NCI-H1436 treated with DMSO at 0.1 percent for 48 hours (cell line): ENCODE results near the gene C1QL1.

Experiments used
- DNase-seq: peaks from one replicate; lab custom pipeline; 2025; lab: John Stamatoyannopoulos, UW

Gene C1QL1

GRCh38 chr17:44989552-44990138 lies 21.5 kb upstream of the C1QL1 start:
- no peak for DNase-seq

GRCh38 chr17:44988044-44988942 lies 20.2 kb upstream of the C1QL1 start:
- no peak for DNase-seq

DNA sequence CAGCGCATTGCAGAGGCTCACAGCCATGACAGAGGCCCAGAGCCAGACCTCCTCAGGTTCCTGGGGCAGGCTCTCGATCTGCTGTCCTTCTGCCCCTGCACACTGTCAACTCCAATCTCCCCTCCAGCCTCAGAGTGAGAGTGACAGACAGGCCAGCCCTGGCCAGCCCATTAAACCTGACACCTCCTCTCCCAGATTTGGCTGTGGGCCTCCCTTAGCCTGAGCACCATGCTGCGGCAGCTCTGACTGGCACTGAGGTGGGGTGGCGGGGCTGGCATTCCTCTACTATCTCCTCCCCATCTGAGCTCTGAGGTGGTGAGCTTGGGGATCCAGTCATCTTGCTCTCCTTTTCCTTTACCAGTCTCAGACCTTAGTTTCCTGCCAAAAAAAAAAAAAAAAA lies 15.5 kb upstream of the C1QL1 start:
- no peak for DNase-seq

GRCh38 chr17:44982113-44982702 lies 14.1 kb upstream of the C1QL1 start:
- no peak for DNase-seq

DNA sequence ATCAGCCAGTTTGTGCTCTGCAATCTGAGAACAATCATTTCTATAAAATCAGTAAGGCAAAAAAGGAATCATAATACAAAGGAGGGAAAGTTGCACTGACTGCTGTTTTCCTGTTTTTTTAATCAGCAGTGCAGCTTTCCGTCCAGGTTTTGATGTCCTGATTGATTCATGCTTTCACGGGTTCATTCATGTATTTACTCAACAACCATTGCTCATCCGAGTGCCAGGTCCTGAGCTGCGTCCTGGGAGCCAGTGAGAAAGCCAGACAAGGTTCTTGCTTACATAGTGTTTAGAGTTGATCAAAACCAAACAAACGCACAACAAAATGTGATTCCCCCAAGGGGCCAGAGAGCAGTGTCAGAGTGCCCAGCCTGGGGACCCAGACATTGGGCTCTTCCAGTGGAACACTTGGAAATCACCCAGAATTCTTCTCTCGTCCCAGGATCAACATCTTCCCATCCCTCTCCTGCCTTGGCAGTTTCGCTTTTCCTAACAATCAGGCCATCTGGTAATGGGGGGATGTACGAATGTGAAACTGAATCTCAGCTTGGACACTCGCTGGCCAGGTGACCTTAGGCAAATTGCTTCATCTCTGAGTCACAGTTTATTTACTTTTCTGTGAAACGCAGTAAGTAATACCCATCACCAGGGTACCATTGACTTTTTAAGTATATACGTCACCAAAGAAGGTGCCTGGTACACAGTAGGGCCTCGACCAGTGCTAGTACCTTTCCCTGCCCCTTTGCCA lies 13.3 kb upstream of the C1QL1 start:
- no peak for DNase-seq

- DNase-seq: no peak
Measured at GRCh38 chr17:44979426-44979995, 11.4 kb upstream of the C1QL1 start.

GRCh38 chr17:44978807-44979206 lies 10.7 kb upstream of the C1QL1 start:
- DNase-seq: no peak

DNA sequence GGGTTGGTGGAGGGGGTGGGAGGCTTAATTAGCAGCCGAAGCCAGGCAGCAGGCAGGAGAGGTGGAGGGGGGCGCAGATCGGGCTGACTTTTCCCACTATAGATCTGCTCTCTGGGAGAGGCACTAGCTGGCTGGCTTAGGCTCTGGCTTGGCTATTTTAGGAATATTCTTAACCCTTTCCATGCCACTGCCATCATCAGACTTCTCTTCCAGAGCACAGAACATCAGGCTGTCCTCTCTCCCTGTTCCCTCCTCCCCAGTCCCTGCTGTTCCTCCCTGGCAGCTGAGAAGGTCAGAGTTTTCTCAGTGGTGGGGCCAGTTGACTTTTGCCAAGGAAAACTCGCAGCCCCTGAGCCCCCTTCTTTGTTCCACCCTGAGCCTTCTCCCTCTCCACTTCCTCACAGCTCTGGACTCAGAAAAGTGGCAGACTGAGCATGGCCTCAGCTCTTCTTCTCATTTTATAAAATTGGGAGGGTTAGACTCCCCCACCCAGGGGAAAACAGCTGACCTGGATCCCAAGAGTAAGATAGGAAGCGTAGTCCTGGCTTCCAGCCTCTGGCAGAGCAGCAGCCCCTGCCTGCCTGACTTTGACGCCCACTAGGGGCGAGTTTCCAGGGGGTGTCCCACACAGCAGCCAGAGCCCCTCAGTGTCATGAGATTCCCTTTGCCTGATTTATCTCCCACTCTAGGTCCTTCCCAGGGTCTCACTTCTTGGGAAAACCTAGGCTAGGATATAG lies 9.9 kb upstream of the C1QL1 start:
- no peak for DNase-seq

- no peak for DNase-seq
Measured at GRCh38 chr17:44977065-44977464, 9.0 kb upstream of the C1QL1 start.

DNA sequence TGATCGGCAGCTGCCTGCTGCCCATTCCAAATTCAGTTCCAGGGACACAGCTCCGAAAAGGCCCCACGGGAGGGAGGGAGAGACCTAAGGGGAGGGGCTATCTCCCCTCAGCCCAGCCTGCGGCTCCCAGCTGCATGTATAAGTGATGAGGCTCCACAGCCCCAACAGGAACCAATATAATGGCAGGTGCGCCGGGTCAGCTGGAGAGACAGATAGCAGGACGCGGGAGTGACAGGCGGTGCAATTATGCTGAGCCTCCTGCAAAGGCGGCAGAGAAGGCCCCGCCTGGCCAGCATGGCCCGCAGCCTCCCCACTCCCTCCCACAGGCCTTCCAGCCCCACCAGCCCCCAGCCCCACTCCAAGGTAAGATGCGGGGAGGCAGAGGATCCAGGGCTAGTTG lies 8.1 kb upstream of the C1QL1 start:
- DNase-seq: no peak

- DNase-seq: no peak
Measured at GRCh38 chr17:44972953-44973352, 4.8 kb upstream of the C1QL1 start.

DNA sequence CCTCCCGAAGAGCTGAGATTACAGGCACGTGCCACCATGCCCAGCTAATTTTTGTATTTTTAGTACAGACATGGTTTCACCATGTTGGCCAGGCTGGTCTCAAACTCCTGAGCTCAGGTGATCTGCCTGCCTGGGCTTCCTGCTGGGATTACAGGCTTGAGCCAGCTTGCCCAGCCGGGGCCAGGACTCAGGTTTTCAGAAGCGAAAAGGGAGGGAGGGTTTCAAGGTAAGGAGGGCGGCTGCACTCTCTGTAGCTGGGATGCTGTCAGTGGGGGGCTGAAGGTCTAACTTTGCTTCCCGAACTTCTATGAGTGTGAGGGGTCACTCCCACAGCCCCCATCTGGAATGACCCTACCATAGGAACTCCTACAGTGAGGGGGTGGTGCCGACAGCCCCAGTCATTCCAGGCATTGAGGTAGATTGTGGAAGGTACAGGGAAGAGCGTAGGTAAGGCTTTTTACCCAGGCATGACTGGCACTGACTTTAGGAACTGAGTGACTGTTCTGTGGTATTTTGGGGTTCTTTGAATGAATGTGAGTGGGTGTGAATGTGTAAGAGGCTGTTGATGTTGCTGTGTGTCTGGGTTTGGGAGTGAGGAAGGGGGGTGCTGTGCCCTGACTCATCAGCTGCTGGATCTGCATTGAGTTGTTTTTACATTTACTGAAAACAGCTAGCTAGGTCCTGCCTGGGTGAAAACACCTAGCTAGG lies 3.8 kb upstream of the C1QL1 start:
- no peak for DNase-seq

- DNase-seq: no peak
Measured at GRCh38 chr17:44970136-44970741, 2.1 kb upstream of the C1QL1 start.

DNA sequence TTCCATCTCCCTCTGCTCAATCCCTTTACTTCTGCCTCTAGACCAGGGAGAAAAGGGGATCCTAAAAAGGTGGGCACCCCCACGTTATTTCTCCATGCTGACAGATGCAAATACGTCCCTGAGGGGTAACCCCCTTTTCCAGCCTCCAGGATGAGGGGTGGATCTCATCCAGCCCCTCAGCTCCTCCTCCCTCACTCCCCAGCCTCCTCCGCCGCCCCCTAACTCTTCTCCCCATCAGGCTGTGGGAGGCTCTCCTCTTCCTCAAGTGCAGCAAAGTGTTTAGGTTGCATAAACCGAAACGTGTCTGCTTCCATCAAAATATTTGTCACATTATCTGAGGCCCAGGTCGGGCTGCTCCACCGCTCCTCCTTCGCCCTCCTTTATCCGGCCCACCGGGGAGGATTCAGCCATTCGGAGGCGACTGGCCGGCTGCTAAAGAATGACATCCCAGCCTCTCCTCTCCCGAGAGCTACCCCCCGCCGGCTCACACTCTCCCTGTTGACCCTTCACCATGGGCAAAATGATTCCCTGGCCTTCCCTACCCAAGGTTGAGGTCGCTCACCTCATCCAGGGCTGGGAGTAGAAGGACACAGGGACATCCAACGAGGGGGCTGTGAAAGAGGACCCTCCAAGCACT lies 1.2 kb upstream of the C1QL1 start:
- DNase-seq: no peak

DNA sequence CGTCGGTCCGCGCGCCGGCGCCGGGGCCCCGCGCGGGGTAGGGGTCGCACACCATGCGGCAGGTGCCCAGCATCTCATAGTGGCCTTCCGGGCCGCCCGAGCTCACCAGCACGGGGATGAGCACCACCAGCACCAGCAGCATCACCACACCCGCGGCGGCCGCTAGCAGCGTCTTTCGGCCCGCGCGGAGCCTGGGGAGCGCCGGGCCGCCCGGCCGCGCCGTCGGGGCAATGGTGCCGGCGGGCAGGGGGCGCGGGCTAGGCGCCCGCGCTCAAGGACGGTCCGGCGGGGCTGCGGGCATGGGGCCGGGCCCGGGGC lies 237 bp downstream of the C1QL1 start:
- DNase-seq: no peak

- no peak for DNase-seq
Measured at GRCh38 chr17:44967026-44967906, 837 bp downstream of the C1QL1 start.

DNA sequence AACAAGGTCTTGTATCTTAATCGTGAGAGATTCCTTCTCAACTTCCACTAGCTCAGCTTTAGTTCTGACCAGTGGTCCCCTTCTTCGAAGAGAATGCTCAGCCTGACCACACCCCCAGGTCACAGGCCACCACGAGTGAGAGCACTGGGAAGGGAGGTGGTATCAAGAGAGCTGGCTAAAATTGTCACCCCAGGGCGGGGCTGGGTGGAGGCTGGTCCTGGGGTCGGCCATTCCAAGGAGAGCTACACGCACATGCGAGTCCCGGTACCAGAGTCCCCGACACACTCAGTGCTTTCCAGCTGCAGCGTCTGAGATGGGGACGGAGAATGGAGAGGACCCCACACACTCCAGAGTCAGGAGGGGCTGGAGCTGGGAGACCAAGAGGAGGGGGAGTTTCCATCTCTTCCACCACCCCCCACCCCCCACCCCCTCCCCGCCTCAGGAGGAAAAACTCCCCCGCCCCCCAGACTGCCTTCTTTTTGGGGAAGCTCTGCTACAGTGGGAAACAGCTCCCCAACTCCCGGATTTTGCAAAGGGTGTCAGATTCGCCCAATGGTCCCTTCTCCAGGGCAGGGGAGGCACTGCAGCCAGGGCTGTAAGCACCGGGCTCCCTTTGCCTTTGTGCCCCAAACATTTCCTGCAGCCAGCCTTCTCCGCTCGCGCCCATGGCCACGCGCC lies 1.6 kb downstream of the C1QL1 start:
- no peak for DNase-seq

- no peak for DNase-seq
Measured at GRCh38 chr17:44965481-44966234, 2.4 kb downstream of the C1QL1 start.
